AG08396 (cell line): Measurements from ENCODE around the gene C4BPA.

Experiments
- DNase-seq: peaks from one replicate; pipeline ENCODE4 v3.0.0; 2012; ENCODE audit warnings: low spot score, mixed read lengths

Gene C4BPA

DNA sequence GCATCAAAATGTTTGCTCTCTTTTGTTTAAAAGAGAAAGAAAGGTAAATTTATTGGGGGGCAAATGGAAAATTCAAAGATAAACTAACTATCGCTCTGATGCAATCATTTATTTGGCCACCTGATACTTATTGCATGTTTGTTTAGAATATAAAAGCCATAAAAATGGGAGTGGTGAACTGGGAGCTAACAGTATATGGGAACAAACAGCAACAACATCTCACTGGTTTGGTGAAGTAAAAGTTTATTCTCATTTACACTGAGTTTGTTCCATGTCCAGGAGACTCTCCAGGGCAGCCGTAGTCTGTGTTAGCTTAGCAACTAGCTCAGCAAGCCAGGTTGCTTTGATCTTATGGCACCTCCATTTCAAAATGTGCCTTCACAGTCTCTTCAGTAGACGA is 20.4 kb downstream of the C4BPA start:
- DNase-seq = no peak

- DNase-seq = no peak
Observed at GRCh38 chr1:207128336-207128921, 24.4 kb downstream of the C4BPA start.

DNA sequence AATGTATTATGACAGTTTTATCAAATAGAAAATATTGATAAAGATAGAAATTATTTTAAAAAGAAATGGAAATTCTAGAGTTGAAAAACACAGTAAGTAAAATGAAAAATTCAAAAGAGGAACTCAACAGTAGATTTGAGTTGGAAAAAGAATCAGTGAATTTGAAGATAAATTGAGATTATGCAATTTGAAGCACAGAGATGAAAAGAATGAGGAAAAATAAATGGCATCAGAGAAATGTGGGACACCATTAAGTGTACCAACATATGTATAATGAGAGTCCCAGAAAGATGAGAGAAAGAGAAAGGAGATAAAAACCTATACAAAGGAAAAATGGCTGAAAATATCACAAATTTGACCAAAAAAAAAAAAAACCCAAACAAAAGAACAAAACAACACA is 25.0 kb downstream of the C4BPA start:
- no peak for DNase-seq

DNA sequence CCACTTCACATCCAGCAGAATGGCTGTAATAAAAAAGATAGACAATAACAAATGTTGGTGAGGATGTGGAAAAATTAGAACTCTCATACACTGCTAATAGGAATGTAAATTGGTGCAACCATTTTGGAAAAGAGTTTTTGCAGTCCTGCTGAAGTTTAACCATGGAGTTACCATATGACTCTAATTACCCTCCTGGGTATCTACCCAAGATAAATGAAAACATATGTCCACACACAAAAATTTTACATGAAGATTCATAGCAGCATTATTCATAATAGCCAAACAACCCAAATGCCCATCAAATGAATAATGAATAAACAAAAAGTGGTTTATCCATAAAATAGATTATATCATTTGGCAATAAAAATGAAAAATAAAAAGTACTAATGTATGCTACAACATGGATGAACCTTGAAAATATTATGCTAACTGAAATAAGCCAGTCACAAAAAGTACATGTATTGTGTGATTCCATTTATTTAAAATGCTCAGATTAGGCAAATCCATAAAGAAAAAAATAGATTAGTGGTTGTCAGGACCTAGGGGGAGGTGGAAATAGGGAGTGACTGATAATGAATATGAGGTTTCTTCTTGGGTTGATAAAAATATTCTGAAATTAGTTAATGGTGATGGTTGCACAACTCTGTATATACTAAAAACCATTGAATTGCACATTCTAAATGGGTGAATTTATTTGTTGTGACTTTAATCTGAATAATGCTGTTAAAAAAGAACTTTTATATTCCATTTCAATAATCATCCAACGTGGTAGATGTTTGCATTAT is 26.4 kb downstream of the C4BPA start:
- DNase-seq = no peak

DNA sequence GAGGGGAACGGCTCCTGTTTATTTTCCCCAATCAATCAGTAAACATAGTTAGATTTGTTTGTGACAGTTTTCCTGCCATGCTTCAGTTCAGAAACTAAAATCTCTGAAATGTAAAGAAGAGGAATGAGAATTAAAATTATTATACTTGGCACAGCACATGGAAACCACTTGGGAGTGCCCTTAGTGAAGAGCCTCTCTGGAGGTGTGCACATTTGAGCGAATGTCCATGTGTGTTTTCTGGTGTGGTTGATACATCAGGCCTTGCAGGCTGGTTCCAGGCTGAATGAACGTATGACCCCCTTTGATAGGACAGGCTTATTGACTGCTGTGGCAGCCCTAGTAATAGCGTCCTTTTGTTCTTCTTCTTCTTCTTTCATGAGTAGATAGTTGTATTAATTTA is 27.1 kb downstream of the C4BPA start:
- no peak for DNase-seq

DNA sequence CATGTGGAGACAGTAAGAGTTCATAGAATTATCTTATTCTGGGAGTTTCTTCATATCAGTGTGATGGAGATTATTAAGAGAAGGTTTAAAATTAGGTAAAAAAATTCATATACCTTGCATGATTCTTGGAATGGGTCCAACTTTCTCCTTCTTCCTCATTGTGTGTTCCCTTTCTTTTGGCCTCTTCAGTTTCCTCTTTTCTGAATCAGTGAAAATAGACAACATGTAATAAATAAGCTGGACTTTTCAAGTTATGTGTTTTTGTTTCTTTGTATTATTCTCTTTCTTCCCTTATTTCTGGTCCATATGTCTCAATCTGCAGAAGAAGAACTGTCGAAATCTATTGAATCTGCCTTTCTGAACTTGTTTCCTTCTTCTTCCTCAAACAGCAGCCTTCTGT is 30.5 kb downstream of the C4BPA start:
- DNase-seq = no peak

GRCh38 chr1:207139616-207140015 is 35.6 kb downstream of the C4BPA start:
- no peak for DNase-seq

- no peak for DNase-seq
Observed at GRCh38 chr1:207140536-207140935, 36.5 kb downstream of the C4BPA start.

DNA sequence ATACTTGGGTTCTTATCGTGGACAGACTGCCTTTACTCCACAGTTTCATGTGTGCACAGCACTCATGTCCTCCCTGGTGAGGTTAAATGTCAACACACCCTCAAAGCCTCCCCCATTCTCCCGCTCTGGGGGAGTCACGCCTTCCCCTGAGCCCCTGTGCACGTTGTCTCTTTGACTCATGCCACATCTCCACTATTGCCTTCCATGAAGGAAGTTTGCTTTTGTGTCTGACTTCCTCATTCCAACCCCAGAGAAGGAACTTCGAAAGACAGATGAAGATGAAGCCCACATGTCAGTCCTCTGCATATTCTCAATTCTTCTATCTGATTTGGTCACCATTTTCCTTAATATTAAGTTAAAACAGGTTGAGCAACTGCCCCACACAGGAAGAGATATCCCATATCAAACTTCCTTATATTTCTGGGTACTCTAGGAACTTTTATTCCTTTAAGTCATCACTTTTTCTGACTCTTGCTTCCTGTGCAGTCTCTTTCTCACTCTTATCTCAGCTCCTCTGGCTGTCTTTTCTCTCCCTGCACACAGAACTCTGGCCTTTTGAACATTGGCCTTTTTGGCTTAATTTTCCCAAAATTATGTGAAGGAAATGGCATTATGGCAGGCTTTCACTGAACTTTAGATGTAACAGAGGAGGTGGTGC is 41.5 kb downstream of the C4BPA start:
- no peak for DNase-seq

- no peak for DNase-seq
Observed at GRCh38 chr1:207151920-207152319, 47.9 kb downstream of the C4BPA start.

GRCh38 chr1:207152792-207153468 is 48.9 kb downstream of the C4BPA start:
- no peak for DNase-seq

DNA sequence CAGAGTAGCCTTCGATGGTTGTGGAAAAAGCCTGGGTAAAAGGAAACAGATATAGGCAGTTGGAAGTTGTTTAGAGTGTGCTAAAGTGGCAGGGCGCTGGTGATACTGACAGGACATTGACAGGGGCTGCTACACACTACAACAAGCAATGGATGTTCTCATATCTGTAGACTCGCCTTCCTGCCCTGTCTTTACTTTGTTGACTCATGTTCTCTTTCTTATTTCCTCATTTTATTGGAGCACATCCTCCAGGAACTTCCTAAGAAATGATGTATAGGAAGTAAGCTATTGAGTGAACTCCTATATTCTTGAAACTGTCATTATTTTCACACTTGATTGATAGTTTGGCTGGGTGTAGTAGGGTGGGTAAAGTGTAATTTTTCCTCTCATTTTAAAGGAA is 51.0 kb downstream of the C4BPA start:
- DNase-seq = no peak

- DNase-seq = no peak
Observed at GRCh38 chr1:207156095-207156494, 52.1 kb downstream of the C4BPA start.

GRCh38 chr1:207156826-207157225 is 52.8 kb downstream of the C4BPA start:
- DNase-seq = no peak

GRCh38 chr1:207164086-207164485 is 60.1 kb downstream of the C4BPA start:
- DNase-seq = no peak

DNA sequence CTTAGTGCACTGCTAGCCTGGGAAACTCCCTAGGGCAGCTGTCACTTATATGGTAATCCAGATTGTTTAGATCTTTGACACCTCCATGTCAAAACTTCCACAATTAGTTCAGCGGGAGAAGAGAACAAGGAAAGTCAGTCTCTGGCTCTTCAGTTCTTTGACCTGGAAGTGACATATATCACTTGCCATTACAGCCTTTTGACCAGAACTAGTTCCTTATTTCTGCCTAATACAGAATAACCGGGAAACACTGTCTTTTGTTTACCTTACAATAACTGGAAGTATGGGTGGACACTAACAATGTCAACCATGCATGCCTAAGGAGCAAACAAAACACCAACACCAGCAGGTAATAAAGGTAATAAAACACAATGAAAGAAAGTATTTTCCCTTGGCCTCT is 68.3 kb downstream of the C4BPA start:
- DNase-seq = no peak

- DNase-seq = no peak
Observed at GRCh38 chr1:207172885-207173284, 68.9 kb downstream of the C4BPA start.

DNA sequence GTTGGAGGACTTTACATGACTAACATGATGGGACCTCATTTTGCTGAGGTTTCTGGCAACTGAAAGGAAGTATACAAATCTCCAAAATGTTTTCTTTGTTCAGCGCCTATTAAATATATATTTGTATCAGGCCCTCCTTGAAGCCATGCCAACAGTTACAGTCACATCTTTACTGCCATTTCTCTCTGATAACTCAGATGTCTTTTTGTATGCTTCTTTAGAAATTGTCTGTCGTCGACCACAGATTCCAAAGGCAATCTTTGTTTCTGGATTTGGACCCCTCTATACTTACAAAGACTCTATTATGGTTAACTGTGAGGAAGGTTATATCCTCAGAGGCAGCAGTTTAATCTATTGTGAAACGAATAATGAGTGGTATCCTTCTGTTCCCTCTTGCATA is 69.4 kb downstream of the C4BPA start:
- no peak for DNase-seq

- DNase-seq = no peak
Observed at GRCh38 chr1:207174913-207175312, 70.9 kb downstream of the C4BPA start.

GRCh38 chr1:207179036-207179435 is 75.0 kb downstream of the C4BPA start:
- DNase-seq = no peak

- DNase-seq = no peak
Observed at GRCh38 chr1:207181847-207182246, 77.8 kb downstream of the C4BPA start.

GRCh38 chr1:207186503-207186902 is 82.5 kb downstream of the C4BPA start:
- no peak for DNase-seq

GRCh38 chr1:207188901-207189300 is 84.9 kb downstream of the C4BPA start:
- DNase-seq = no peak
